Loucy (cell line): ENCODE measurements around the gene LGALS1.

Experiments
- CTCF ChIP-seq: fragments of 200-600 bp; sonication (generic); conservative IDR thresholded peaks from 2 replicates; pipeline ENCODE4 v1.5.1; 2014; ENCODE audit warnings: mild to moderate bottlenecking, antibody characterized with exemption, low read length
- EZH2phosphoT487 ChIP-seq: fragments of 200-600 bp; IDR thresholded peaks from 2 replicates; pipeline ENCODE4 v1.6.1; 2018; ENCODE audit warnings: antibody characterized with exemption, mild to moderate bottlenecking, moderate library complexity, borderline replicate concordance

DNA sequence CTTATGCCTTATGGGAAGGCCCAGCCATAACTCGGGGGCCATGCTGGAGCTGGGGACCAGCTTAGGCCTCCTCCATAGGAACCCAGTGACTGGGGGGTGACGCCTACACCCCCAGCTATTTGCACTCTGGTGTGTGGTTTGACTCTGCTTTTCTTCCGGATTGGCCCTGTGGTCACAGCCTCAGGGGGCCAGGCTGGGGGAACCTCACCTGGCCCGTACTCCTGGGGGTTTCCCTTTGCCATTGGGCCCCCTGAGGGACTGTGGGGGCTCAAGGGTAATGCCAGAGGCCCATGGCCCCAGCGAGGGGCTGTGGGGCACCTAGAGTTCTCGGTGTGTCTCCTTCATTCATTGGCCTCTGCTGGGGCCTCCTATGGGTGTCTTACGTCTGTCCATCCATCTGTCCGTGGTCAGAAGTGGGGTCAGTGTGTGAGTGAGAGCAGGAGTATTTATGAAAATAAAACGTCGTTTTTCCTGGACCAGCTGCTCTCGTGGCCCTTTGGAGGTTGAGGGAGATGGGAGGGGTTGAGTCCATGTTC lies 42.3 kb upstream of the LGALS1 start:
- TF ChIP-seq CTCF (no peak), EZH2phosphoT487 (no peak)
